T-helper 1 cell treated with Interleukin-12 subunit alpha and Interleukin-12 subunit beta and Interleukin-4 antibody, amounts not matched to agents 30 ng/mL and 1 ng/mL, for 36 hours (primary cell): ENCODE results near the gene TAS2R1. TPM values are rescaled to one million over a fixed set of nuclear protein-coding genes. Genes with fewer than 3 reads are reported as not detected.

Experiments
- intact Hi-C: fragments of 100-400 bp; cut with micrococcal nuclease; formaldehyde crosslinking; loops from one replicate; pipeline ENCODE4 v1.15.1; 2024
- total RNA-seq: library from RNA; stranded (reverse); gene quantifications from 2 replicates; pipeline ENCODE4 v1.2.3, GENCODE V29; 2022

Gene TAS2R1
- not detected in 2 replicates for total RNA-seq

- intact Hi-C loops: no loop called here
Observed at GRCh38 chr5:9630251-9630650, at the start of gene TAS2R1. TAS2R1 (minus strand) TSS chr5:9630351; CDS start chr5:9630032, 319 bp downstream.

GRCh38 chr5:9670371-9670770, 40.2 kb upstream of the TAS2R1 start:
- intact Hi-C loops: no loop called here

GRCh38 chr5:9667906-9668305, 37.8 kb upstream of the TAS2R1 start:
- intact Hi-C loops: no loop called here

GRCh38 chr5:9663891-9664290, 33.7 kb upstream of the TAS2R1 start:
- intact Hi-C loops: no loop called here

GRCh38 chr5:9661316-9662015, 31.3 kb upstream of the TAS2R1 start:
- intact Hi-C loops: no loop called here

- intact Hi-C loops: no loop called here
Observed at GRCh38 chr5:9658706-9659105, 28.6 kb upstream of the TAS2R1 start.

GRCh38 chr5:9657819-9658218, 27.7 kb upstream of the TAS2R1 start:
- intact Hi-C loops: no loop called here

GRCh38 chr5:9655641-9656040, 25.5 kb upstream of the TAS2R1 start:
- intact Hi-C loops: no loop called here

GRCh38 chr5:9654886-9655285, 24.7 kb upstream of the TAS2R1 start:
- intact Hi-C loops: no loop called here

- intact Hi-C loops: no loop called here
Observed at GRCh38 chr5:9653811-9654210, 23.7 kb upstream of the TAS2R1 start.

- intact Hi-C loops: no loop called here
Observed at GRCh38 chr5:9653061-9653460, 22.9 kb upstream of the TAS2R1 start.

GRCh38 chr5:9652295-9652694, 22.1 kb upstream of the TAS2R1 start:
- intact Hi-C loops: no loop called here

GRCh38 chr5:9646843-9647242, 16.7 kb upstream of the TAS2R1 start:
- intact Hi-C loops: no loop called here

- intact Hi-C loops: no loop called here
Observed at GRCh38 chr5:9644630-9645029, 14.5 kb upstream of the TAS2R1 start.

- intact Hi-C loops: no loop called here
Observed at GRCh38 chr5:9642621-9643020, 12.5 kb upstream of the TAS2R1 start.

- intact Hi-C loops: no loop called here
Observed at GRCh38 chr5:9641806-9642355, 11.7 kb upstream of the TAS2R1 start.

- intact Hi-C loops: no loop called here
Observed at GRCh38 chr5:9632495-9632894, 2.3 kb upstream of the TAS2R1 start.

GRCh38 chr5:9627541-9627940, 2.6 kb downstream of the TAS2R1 start:
- intact Hi-C loops: no loop called here

- intact Hi-C loops: no loop called here
Observed at GRCh38 chr5:9626955-9627354, 3.2 kb downstream of the TAS2R1 start.

- intact Hi-C loops: no loop called here
Observed at GRCh38 chr5:9625731-9626130, 4.4 kb downstream of the TAS2R1 start.

GRCh38 chr5:9625286-9625685, 4.9 kb downstream of the TAS2R1 start:
- intact Hi-C loops: no loop called here

- intact Hi-C loops: no loop called here
Observed at GRCh38 chr5:9624196-9624947, 5.8 kb downstream of the TAS2R1 start.

GRCh38 chr5:9623661-9624060, 6.5 kb downstream of the TAS2R1 start:
- intact Hi-C loops: no loop called here
